Liver (tissue), 9 donors: Measurements from ENCODE around the gene BRAF. TPM values are rescaled to one million over a fixed set of nuclear protein-coding genes. Genes with fewer than 3 reads are reported as not detected.

Experiments used
- DNase-seq: peaks from one replicate; pipeline ENCODE4 v3.0.0-alpha.2; 2017; ENCODE audit warnings: low spot score
- H3K27ac ChIP-seq, 2 donors: one replicate each; pipeline ENCODE4 v1.7.0; 2013; ENCODE audit warnings: inconsistent platforms in 2 of 2, low read length in 2 of 2, control low read depth in 1 of 2, low read depth in 1 of 2, mild to moderate bottlenecking in 1 of 2
- H3K27me3 ChIP-seq, 4 donors: one replicate each; pipeline versions ENCODE4 v1.6.1 to v1.7.0; 2013; ENCODE audit warnings: low read length in 3 of 4, inconsistent platforms in 1 of 4, mild to moderate bottlenecking in 1 of 4, moderate library complexity in 1 of 4; ENCODE audit not compliant: control insufficient read depth in 4 of 4, insufficient read depth in 4 of 4
- H3K36me3 ChIP-seq, 4 donors: one replicate each; pipeline versions ENCODE4 v1.6.1 to v1.7.0; 2013; ENCODE audit warnings: low read length in 3 of 4, mild to moderate bottlenecking in 3 of 4, low read depth in 1 of 4, moderate library complexity in 1 of 4; ENCODE audit not compliant: control insufficient read depth in 4 of 4, insufficient read depth in 3 of 4
- H3K4me1 ChIP-seq, 4 donors: one replicate each; pipeline versions ENCODE4 v1.6.1 to v1.7.0; 2013; ENCODE audit warnings: low read length in 3 of 4, mild to moderate bottlenecking in 3 of 4, moderate library complexity in 1 of 4; ENCODE audit not compliant: control insufficient read depth in 4 of 4, insufficient read depth in 4 of 4
- H3K4me3 ChIP-seq, 3 donors: one replicate each; pipeline versions ENCODE4 v1.6.1 to v1.7.0; 2013; ENCODE audit warnings: low read length in 3 of 3, control low read depth in 1 of 3, low read depth in 1 of 3, mild to moderate bottlenecking in 1 of 3
- H3K9ac ChIP-seq, 2 donors: one replicate each; pipeline ENCODE4 v1.7.0; 2013; ENCODE audit warnings: low read length in 2 of 2, mild to moderate bottlenecking in 2 of 2, moderate library complexity in 2 of 2, control low read depth in 1 of 2, low read depth in 1 of 2
- H3K9me3 ChIP-seq, 4 donors: one replicate each; pipeline versions ENCODE4 v1.6.1 to v1.7.0; 2013; ENCODE audit warnings: low read length in 3 of 4; ENCODE audit not compliant: control insufficient read depth in 4 of 4
- CTCF ChIP-seq: fragments of 150-350 bp; IDR thresholded peaks from 2 replicates; pipeline ENCODE4 v1.5.1; 2017; ENCODE audit warnings: improper control_type of control experiment, low read depth, low read length; ENCODE audit not compliant: missing input control
- EGR1 ChIP-seq, 2 donors: IDR thresholded peaks; 2 replicates each; pipeline ENCODE4 v1.6.1; 2016 to 2018; ENCODE audit warnings: antibody characterized with exemption in 2 of 2, low read depth in 2 of 2
- FOXA1 ChIP-seq: IDR thresholded peaks from 2 replicates; pipeline ENCODE4 v1.6.1; 2016; ENCODE audit warnings: antibody characterized with exemption
- FOXA2 ChIP-seq: IDR thresholded peaks from 2 replicates; pipeline ENCODE4 v1.6.1; 2016; ENCODE audit warnings: antibody characterized with exemption
- GABPA ChIP-seq, 2 donors: IDR thresholded peaks in 1 of 2; conservative IDR thresholded peaks in 1 of 2; 2 replicates each; pipeline ENCODE4 v1.6.1; 2016; ENCODE audit warnings: antibody characterized with exemption in 2 of 2, mild to moderate bottlenecking in 1 of 2, moderate library complexity in 1 of 2
- HNF4A ChIP-seq, 2 donors: conservative IDR thresholded peaks; 2 replicates each; pipeline ENCODE4 v1.6.1; 2016; ENCODE audit warnings: antibody characterized with exemption in 2 of 2, mild to moderate bottlenecking in 2 of 2
- HNF4G ChIP-seq: IDR thresholded peaks from 2 replicates; pipeline ENCODE4 v1.6.1; 2016; ENCODE audit warnings: antibody characterized with exemption
- JUND ChIP-seq, 2 donors: IDR thresholded peaks; 2 replicates each; pipeline ENCODE4 v1.6.1; 2016; ENCODE audit warnings: antibody characterized with exemption in 2 of 2
- MAX ChIP-seq: IDR thresholded peaks from 2 replicates; pipeline ENCODE4 v1.6.1; 2016; ENCODE audit warnings: antibody characterized with exemption
- NR2F2 ChIP-seq: IDR thresholded peaks from 2 replicates; pipeline ENCODE4 v1.6.1; 2016; ENCODE audit warnings: antibody characterized with exemption
- RAD21 ChIP-seq, 2 donors: IDR thresholded peaks; 2 replicates each; pipeline ENCODE4 v1.6.1; 2016; ENCODE audit warnings: antibody characterized with exemption in 2 of 2, mild to moderate bottlenecking in 2 of 2
- SP1 ChIP-seq: IDR thresholded peaks from 2 replicates; pipeline ENCODE4 v1.6.1; 2018; ENCODE audit warnings: antibody characterized with exemption, mild to moderate bottlenecking
- TAF1 ChIP-seq: conservative IDR thresholded peaks from 2 replicates; pipeline ENCODE4 v1.6.1; 2016; ENCODE audit warnings: antibody characterized with exemption, mild to moderate bottlenecking
- YY1 ChIP-seq: IDR thresholded peaks from 2 replicates; pipeline ENCODE4 v1.6.1; 2016; ENCODE audit warnings: antibody characterized with exemption, mild to moderate bottlenecking
- ZBTB33 ChIP-seq: IDR thresholded peaks from 2 replicates; pipeline ENCODE4 v1.6.1; 2016; ENCODE audit warnings: antibody characterized with exemption
- WGBS: extraction: QIAGEN DNeasy Blood & Tissue Kit; methylation state at CpG from one replicate; pipeline ENCODE4 v1.1.7; 2013; 5-methylcytosine and 5-hydroxymethylcytosine counted together
- polyA plus RNA-seq, 2 donors: library from polyadenylated mRNA; stranded (reverse) in 1 of 2; unstranded in 1 of 2; fragments of 200-250 nt in 1 of 2; fragments of >200 nt in 1 of 2; fragmentation: Nextera tagmentation in 1 of 2; extraction: Ambion mirVana in 1 of 2; gene quantifications; one replicate each; pipeline versions ENCODE4 v1.2.1 to v1.2.3, GENCODE V29; 2013 to 2015
- total RNA-seq, 2 donors: library from RNA; depleted of rRNA; stranded (reverse); fragments of >200 nt; gene quantifications; one replicate each; pipeline ENCODE4 v1.2.3, GENCODE V29; 2014
- TF ChIP-seq, protein P1 (sequence below): IDR thresholded peaks from 2 replicates; pipeline ENCODE4 v1.6.1; 2016; ENCODE audit warnings: antibody characterized with exemption
- TF ChIP-seq, protein P2 (sequence below): IDR thresholded peaks from 2 replicates; pipeline ENCODE4 v1.6.1; 2016; ENCODE audit warnings: antibody characterized with exemption, mild to moderate bottlenecking
- donor health status: healthy.
- donor health status: healthy.
- donor health status: healthy.
- donor health status: healthy.
- donor health status: healthy.

BRAF gene
- total and polyA plus RNA-seq, 4 donors = 2.6 to 21.9 (median 14.0) TPM

GRCh38 chr7:140869430-140869829 is 55.3 kb downstream of the BRAF start:
- Histone ChIP-seq H3K9ac (no peak overlapping the region), H3K36me3 (no peaks in the 10 kb centered on the region), H3K9me3 (no peaks in the 10 kb centered on the region), H3K27ac (no peak overlapping the region), H3K4me1 (peaks cover 0 to 1% (median 0%) of the 10 kb centered on the region in 4 donors), H3K27me3 (no peaks in the 10 kb centered on the region), H3K4me3 (no peak overlapping the region)
- DNase-seq = no peak
- TF ChIP-seq SP1 = no peak
- no peak for TF ChIP-seq YY1
- no peak for TF ChIP-seq MAX
- TF ChIP-seq RAD21 (IDR thresholded peaks at IDR 0.05) = no peak
- TF ChIP-seq, protein P1, sequence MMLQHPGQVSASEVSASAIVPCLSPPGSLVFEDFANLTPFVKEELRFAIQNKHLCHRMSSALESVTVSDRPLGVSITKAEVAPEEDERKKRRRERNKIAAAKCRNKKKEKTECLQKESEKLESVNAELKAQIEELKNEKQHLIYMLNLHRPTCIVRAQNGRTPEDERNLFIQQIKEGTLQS = no peak
- no peak for TF ChIP-seq GABPA (IDR thresholded peaks at IDR 0.05 in 1 of 2, conservative IDR thresholded peaks at IDR 0.05 in 1 of 2)
- TF ChIP-seq HNF4A (conservative IDR thresholded peaks at IDR 0.05) = no peak
- TF ChIP-seq JUND (IDR thresholded peaks at IDR 0.05) = no peak
- TF ChIP-seq EGR1 (IDR thresholded peaks at IDR 0.05; ENCODE audit: low read depth in 2 of 2) = no peak
- TF ChIP-seq CTCF = no peak
- no peak for TF ChIP-seq ZBTB33
- TF ChIP-seq, protein P2, sequence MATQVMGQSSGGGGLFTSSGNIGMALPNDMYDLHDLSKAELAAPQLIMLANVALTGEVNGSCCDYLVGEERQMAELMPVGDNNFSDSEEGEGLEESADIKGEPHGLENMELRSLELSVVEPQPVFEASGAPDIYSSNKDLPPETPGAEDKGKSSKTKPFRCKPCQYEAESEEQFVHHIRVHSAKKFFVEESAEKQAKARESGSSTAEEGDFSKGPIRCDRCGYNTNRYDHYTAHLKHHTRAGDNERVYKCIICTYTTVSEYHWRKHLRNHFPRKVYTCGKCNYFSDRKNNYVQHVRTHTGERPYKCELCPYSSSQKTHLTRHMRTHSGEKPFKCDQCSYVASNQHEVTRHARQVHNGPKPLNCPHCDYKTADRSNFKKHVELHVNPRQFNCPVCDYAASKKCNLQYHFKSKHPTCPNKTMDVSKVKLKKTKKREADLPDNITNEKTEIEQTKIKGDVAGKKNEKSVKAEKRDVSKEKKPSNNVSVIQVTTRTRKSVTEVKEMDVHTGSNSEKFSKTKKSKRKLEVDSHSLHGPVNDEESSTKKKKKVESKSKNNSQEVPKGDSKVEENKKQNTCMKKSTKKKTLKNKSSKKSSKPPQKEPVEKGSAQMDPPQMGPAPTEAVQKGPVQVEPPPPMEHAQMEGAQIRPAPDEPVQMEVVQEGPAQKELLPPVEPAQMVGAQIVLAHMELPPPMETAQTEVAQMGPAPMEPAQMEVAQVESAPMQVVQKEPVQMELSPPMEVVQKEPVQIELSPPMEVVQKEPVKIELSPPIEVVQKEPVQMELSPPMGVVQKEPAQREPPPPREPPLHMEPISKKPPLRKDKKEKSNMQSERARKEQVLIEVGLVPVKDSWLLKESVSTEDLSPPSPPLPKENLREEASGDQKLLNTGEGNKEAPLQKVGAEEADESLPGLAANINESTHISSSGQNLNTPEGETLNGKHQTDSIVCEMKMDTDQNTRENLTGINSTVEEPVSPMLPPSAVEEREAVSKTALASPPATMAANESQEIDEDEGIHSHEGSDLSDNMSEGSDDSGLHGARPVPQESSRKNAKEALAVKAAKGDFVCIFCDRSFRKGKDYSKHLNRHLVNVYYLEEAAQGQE = no peak
- no peak for TF ChIP-seq FOXA2
- TF ChIP-seq TAF1 = no peak
- TF ChIP-seq FOXA1 = no peak
- no peak for TF ChIP-seq HNF4G
- no peak for TF ChIP-seq NR2F2
- 97% methylated on average over 8 of the region's 8 CpGs for WGBS
